H1 (cell line): Measurements from ENCODE around the gene ING4. TPM values are rescaled to one million over a fixed set of nuclear protein-coding genes. Genes with fewer than 3 reads are reported as not detected.

ENCODE experiments used
- CTCF ChIA-PET: fragments of 300-600 bp; sonication (Branson Sonifier 250); formaldehyde crosslinking; loops from one replicate; lab custom pipeline; 2021; ENCODE audit not compliant: partially characterized antibody; lab: Charles Lee
- POLR2A ChIA-PET: fragments of 300-600 bp; sonication (Branson Sonifier 250); formaldehyde crosslinking; loops from one replicate; lab custom pipeline; 2021; ENCODE audit warnings: inconsistent platforms; ENCODE audit not compliant: partially characterized antibody; lab: Charles Lee
- DNase-seq, 2 experiments: peaks; one replicate each; pipeline versions ENCODE4 v3.0.0 to v3.0.0-alpha.2; 2010 to 2022; ENCODE audit warnings: low spot score in 2 of 2, low read depth in 1 of 2, mixed read lengths in 1 of 2
- FAIRE-seq: peaks from 2 replicates; lab custom pipeline; 2011; peaks lifted over from hg19 to GRCh38; lab: Jason Lieb, UNC
- H2AFZ ChIP-seq: 2 replicates; pipeline ENCODE4 v1.8.1; 2012; ENCODE audit warnings: low read length, inconsistent platforms
- H2AK5ac ChIP-seq: 2 replicates; pipeline ENCODE4 v1.6.1; 2013; ENCODE audit warnings: low read depth, low read length
- H2BK120ac ChIP-seq: replicated peaks from 2 replicates; pipeline ENCODE3; 2013; ENCODE audit warnings: low read depth, low read length, inconsistent platforms
- H2BK12ac ChIP-seq: 2 replicates; pipeline ENCODE4 v1.6.1; 2013; ENCODE audit warnings: low read depth, low read length
- H2BK15ac ChIP-seq: 2 replicates; pipeline ENCODE4 v1.6.1; 2013; ENCODE audit warnings: low read length
- H2BK20ac ChIP-seq: 2 replicates; pipeline ENCODE4 v1.6.1; 2013; ENCODE audit warnings: low read length
- H2BK5ac ChIP-seq: 2 replicates; pipeline ENCODE4 v1.6.1; 2013; ENCODE audit warnings: low read depth, low read length
- H3K14ac ChIP-seq: 2 replicates; pipeline ENCODE4 v1.6.1; 2013; ENCODE audit warnings: inconsistent platforms; ENCODE audit not compliant: insufficient read length
- H3K18ac ChIP-seq: 2 replicates; pipeline ENCODE4 v1.6.1; 2013; ENCODE audit warnings: low read length; ENCODE audit errors: extremely low read depth
- H3K23ac ChIP-seq: 2 replicates; pipeline ENCODE4 v1.6.1; 2013; ENCODE audit warnings: inconsistent platforms; ENCODE audit not compliant: insufficient read length
- H3K23me2 ChIP-seq: 2 replicates; pipeline ENCODE4 v1.6.1; 2013; ENCODE audit warnings: low read depth, low read length
- H3K27ac ChIP-seq: 2 replicates; pipeline ENCODE4 v1.6.1; 2011; ENCODE audit warnings: low read depth, low read length, inconsistent platforms
- H3K27me3 ChIP-seq, 4 experiments: replicated peaks in 1 of 4; 1 replicate in 1 of 4; 2 replicates in 3 of 4; pipeline versions ENCODE4 v1.6.1 to v1.8.1; 2011 to 2013; ENCODE audit warnings: low read length in 3 of 4, mild to moderate bottlenecking in 3 of 4, inconsistent platforms in 2 of 4, mixed read lengths in 2 of 4, moderate library complexity in 1 of 4; ENCODE audit not compliant: control insufficient read depth in 3 of 4, insufficient read depth in 3 of 4; ENCODE audit errors: extremely low read depth in 1 of 4
- H3K36me3 ChIP-seq, 4 experiments: 2 replicates each; pipeline versions ENCODE4 v1.6.1 to v1.8.1; 2011 to 2013; ENCODE audit warnings: mild to moderate bottlenecking in 4 of 4, low read length in 3 of 4, moderate library complexity in 2 of 4, control low read depth in 1 of 4, inconsistent platforms in 1 of 4; ENCODE audit not compliant: insufficient read depth in 4 of 4, control insufficient read depth in 2 of 4
- H3K4ac ChIP-seq: replicated peaks from 2 replicates; pipeline ENCODE3; 2013; ENCODE audit warnings: low read length, low read depth, mixed read lengths, inconsistent platforms; ENCODE audit not compliant: insufficient read length
- H3K4me1 ChIP-seq, 4 experiments: replicated peaks in 1 of 4; 1 replicate in 1 of 4; 2 replicates in 3 of 4; pipeline versions ENCODE4 v1.6.1 to v1.8.1; 2011 to 2013; ENCODE audit warnings: low read length in 3 of 4, inconsistent platforms in 2 of 4, mixed read lengths in 1 of 4; ENCODE audit not compliant: insufficient read depth in 4 of 4, control insufficient read depth in 3 of 4
- H3K4me2 ChIP-seq, 2 experiments: 2 replicates each; pipeline versions ENCODE4 v1.6.1 to v1.8.1; 2011 to 2013; ENCODE audit warnings: low read depth in 2 of 2, low read length in 2 of 2, control low read depth in 1 of 2, inconsistent platforms in 1 of 2, mild to moderate bottlenecking in 1 of 2; ENCODE audit not compliant: insufficient read depth in 1 of 2
- H3K4me3 ChIP-seq, 4 experiments: fragments of 200-600, 300-600 bp in 1 of 4; sonication (generic), shearing (Covaris generic), sonication (Bioruptor Twin) in 1 of 4; 2 replicates each; pipeline versions ENCODE4 v1.5.1 to v1.8.1; 2011 to 2016; ENCODE audit warnings: low read length in 4 of 4, low read depth in 3 of 4, control low read depth in 2 of 4, inconsistent platforms in 2 of 4, mild to moderate bottlenecking in 2 of 4, mixed read lengths in 1 of 4, moderate library complexity in 1 of 4; ENCODE audit not compliant: insufficient read depth in 2 of 4; ENCODE audit errors: extremely low read depth in 1 of 4
- H3K56ac ChIP-seq: replicated peaks from 2 replicates; pipeline ENCODE3; 2013; ENCODE audit warnings: low read depth, mild to moderate bottlenecking, mixed read lengths, low read length, inconsistent platforms; ENCODE audit not compliant: insufficient read length
- H3K79me1 ChIP-seq: 2 replicates; pipeline ENCODE4 v1.6.1; 2013; ENCODE audit warnings: low read depth, low read length, control low read depth
- H3K79me2 ChIP-seq, 2 experiments: 2 replicates each; pipeline versions ENCODE4 v1.6.1 to v1.8.1; 2012 to 2013; ENCODE audit warnings: low read length in 2 of 2, mild to moderate bottlenecking in 2 of 2, inconsistent platforms in 1 of 2; ENCODE audit not compliant: insufficient read depth in 2 of 2, control insufficient read depth in 1 of 2
- H3K9ac ChIP-seq, 4 experiments: replicated peaks in 1 of 4; 1 replicate in 1 of 4; 2 replicates in 3 of 4; pipeline versions ENCODE4 v1.6.1 to v1.8.1; 2011 to 2013; ENCODE audit warnings: low read depth in 3 of 4, low read length in 3 of 4, control low read depth in 2 of 4, mild to moderate bottlenecking in 2 of 4, moderate library complexity in 2 of 4, inconsistent platforms in 1 of 4; ENCODE audit errors: extremely low read depth in 1 of 4
- H3K9me3 ChIP-seq, 2 experiments: 2 replicates each; pipeline versions ENCODE4 v1.6.1 to v1.8.1; 2012 to 2013; ENCODE audit warnings: mild to moderate bottlenecking in 2 of 2, moderate library complexity in 2 of 2, control low read depth in 1 of 2, inconsistent platforms in 1 of 2, low read depth in 1 of 2, low read length in 1 of 2, mixed read lengths in 1 of 2; ENCODE audit not compliant: insufficient read depth in 2 of 2
- H4K20me1 ChIP-seq, 2 experiments: replicated peaks in 1 of 2; 2 replicates each; pipeline versions ENCODE3 to v1.8.1; 2011 to 2013; ENCODE audit warnings: inconsistent platforms in 2 of 2, low read length in 2 of 2, mild to moderate bottlenecking in 1 of 2; ENCODE audit not compliant: insufficient read depth in 2 of 2, control insufficient read depth in 1 of 2
- H4K5ac ChIP-seq: 2 replicates; pipeline ENCODE4 v1.6.1; 2013; ENCODE audit warnings: low read length, low read depth, mixed read lengths, inconsistent platforms; ENCODE audit not compliant: insufficient read length
- H4K8ac ChIP-seq: 2 replicates; pipeline ENCODE4 v1.8.0; 2013; ENCODE audit warnings: mild to moderate bottlenecking, moderate library complexity, low read length, inconsistent platforms; ENCODE audit not compliant: insufficient read depth; ENCODE audit errors: extremely low read depth
- H4K91ac ChIP-seq: replicated peaks from 2 replicates; pipeline ENCODE3; 2013; ENCODE audit warnings: low read length, mixed read lengths, inconsistent platforms; ENCODE audit not compliant: insufficient read length
- BACH1 ChIP-seq: IDR thresholded peaks from 2 replicates; pipeline ENCODE4 v1.6.1; 2012; ENCODE audit warnings: low read length, improper control_type of control experiment
- CHD1 ChIP-seq: IDR thresholded peaks from 2 replicates; pipeline ENCODE4 v1.6.1; 2012; ENCODE audit warnings: low read depth, low read length, improper control_type of control experiment
- CREB1 ChIP-seq: IDR thresholded peaks from 2 replicates; pipeline ENCODE4 v1.6.1; 2012; ENCODE audit warnings: inconsistent platforms
- GTF2F1 ChIP-seq: IDR thresholded peaks from 2 replicates; pipeline ENCODE4 v1.6.1; 2012; ENCODE audit warnings: low read depth, low read length, improper control_type of control experiment, borderline replicate concordance
- SAP30 ChIP-seq: fragments of 300-600 bp; sonication (generic); IDR thresholded peaks from 2 replicates; pipeline ENCODE4 v1.7.1; 2012; ENCODE audit warnings: low read length, moderate library complexity, mild to moderate bottlenecking, inconsistent platforms; ENCODE audit not compliant: insufficient read depth, insufficient replicate concordance
- SIN3A ChIP-seq, 2 experiments: IDR thresholded peaks in 1 of 2; conservative IDR thresholded peaks in 1 of 2; 2 replicates each; pipeline ENCODE4 v1.6.1; 2011 to 2012; ENCODE audit warnings: low read length in 2 of 2, improper control_type of control experiment in 1 of 2, low read depth in 1 of 2, mild to moderate bottlenecking in 1 of 2
- SIX5 ChIP-seq: IDR thresholded peaks from 2 replicates; pipeline ENCODE4 v1.6.1; 2011; ENCODE audit warnings: mild to moderate bottlenecking, low read depth, low read length
- SP1 ChIP-seq: IDR thresholded peaks from 2 replicates; pipeline ENCODE4 v1.6.1; 2011; ENCODE audit warnings: low read depth, low read length
- TBP ChIP-seq: IDR thresholded peaks from 2 replicates; pipeline ENCODE4 v1.6.1; 2011; ENCODE audit warnings: low read depth, low read length, improper control_type of control experiment
- TEAD4 ChIP-seq: IDR thresholded peaks from 2 replicates; pipeline ENCODE4 v1.6.1; 2012; ENCODE audit warnings: low read depth, low read length, inconsistent platforms, mixed read lengths
- WGBS, 2 experiments: shearing (Covaris generic) in 1 of 2; methylation state at CpG; one replicate each; pipeline versions ENCODE4 v1.1.6 to v1.1.7; 2013 to 2015; ENCODE audit warnings: low lambda C conversion rate in 2 of 2, mixed read lengths in 2 of 2, inconsistent platforms in 1 of 2, low coverage in 1 of 2, missing lambda C conversion rate in 1 of 2; ENCODE audit not compliant: insufficient replicate concordance in 2 of 2, insufficient coverage in 1 of 2, insufficient read length in 1 of 2; ENCODE audit errors: extremely low coverage in 1 of 2, missing lambda C conversion rate in 1 of 2; 5-methylcytosine and 5-hydroxymethylcytosine counted together
- polyA plus RNA-seq, 7 experiments: library from polyadenylated mRNA; depleted of rRNA in 3 of 7; stranded (reverse) in 5 of 7; unstranded in 2 of 7; fragments of >200 nt in 5 of 7; fragments of 200-250 nt in 2 of 7; gene quantifications; 1 replicate in 5 of 7; 2 replicates in 1 of 7; 4 replicates in 1 of 7; pipeline versions ENCODE4 v1.2.1 to v1.2.3, GENCODE V29; 2011 to 2013; ENCODE audit warnings: missing spikeins in 2 of 7, mixed read lengths in 2 of 7
- total RNA-seq: library from RNA; stranded (reverse); fragmentation: NEBNext Ultra II Directional; extraction: Animal tissue kit (Norgen Biotek cat#: 25700); gene quantifications from 2 replicates; pipeline ENCODE4 v1.2.1, GENCODE V29; 2021

ING4 gene
- total and polyA plus RNA-seq, 2 of the 8 experiments (the other 6 are each of a cell fraction or from before 2014, with no cell fraction given): 22.9 to 28.6 TPM

DNA sequence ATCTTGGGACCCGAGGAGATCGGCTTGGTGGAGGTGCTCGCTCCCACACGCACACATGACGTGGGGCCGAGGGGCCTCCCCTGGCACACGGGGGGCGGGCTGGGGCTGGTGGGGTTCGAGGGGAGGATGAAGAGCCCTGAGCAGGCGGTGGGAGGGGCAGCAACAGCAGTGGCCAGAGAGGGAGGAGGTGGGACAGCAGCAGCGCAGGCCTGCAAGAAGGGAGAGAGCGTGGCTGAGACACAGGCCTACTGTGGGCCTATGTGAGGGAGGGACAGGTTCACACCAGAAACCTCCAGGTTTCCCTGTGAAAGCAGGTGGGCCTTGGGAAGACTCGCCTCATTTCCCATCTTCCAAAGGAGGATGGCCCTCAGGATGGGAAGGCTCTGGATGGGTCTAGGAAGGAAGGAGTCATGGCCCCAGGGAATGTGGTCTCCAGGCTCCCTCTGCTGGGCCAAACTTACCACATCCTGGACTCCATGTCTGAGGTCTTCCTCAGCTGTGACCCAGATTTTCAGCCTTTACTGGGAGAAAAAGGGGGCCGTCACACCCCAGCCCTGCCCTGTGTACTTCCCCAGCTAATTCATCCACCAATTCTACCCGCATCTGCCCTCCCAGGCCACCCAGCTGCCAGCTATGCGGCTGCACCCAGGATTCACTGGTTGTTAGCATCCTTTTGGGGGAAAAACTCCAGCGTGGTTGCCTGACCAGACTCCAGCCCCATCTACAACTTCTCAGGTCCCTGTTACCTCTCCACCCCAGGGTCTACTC, 34.8 kb upstream of the ING4 start:
- peaks cover 16% of the 10 kb centered on the region for H3K23me2 ChIP-seq
- 87% methylated on average over 13 of the region's 17 CpGs; no CpG with 5 or more reads in 1 of the 2 experiments for WGBS, 2 experiments
- no peak overlapping the region for H2BK12ac ChIP-seq
- peaks cover 0 to 16% (median 14%) of the 10 kb centered on the region in 4 experiments; a peak in 6 of 7 replicates for H3K27me3 ChIP-seq
- H2AFZ ChIP-seq: no peak overlapping the region
- peaks cover 0 to 3% (median 1%) of the 10 kb centered on the region in 4 experiments; a peak in 1 of 8 replicates for H3K36me3 ChIP-seq
- no peak overlapping the region for H2BK5ac ChIP-seq
- no peak overlapping the region for H3K18ac ChIP-seq
- no peaks in the 10 kb centered on the region for H4K20me1 ChIP-seq
- H3K27ac ChIP-seq: no peak overlapping the region
- no peak overlapping the region for H3K4ac ChIP-seq
- H3K56ac ChIP-seq: no peak overlapping the region
- H2BK15ac ChIP-seq: no peak overlapping the region
- DNase-seq (peak in 1 of 2 experiments; percentile 60), FAIRE-seq (no peak)
- no peak overlapping the region for H3K9ac ChIP-seq
- H3K79me2 ChIP-seq: no peaks in the 10 kb centered on the region
- peak overlapping the region in 1 of 4 experiments; percentile 7; a peak in 2 of 8 replicates for H3K4me3 ChIP-seq
- no peaks in the 10 kb centered on the region; the same call in 1 of the 2 replicates for H3K79me1 ChIP-seq
- H3K14ac ChIP-seq: no peak overlapping the region
- CTCF ChIA-PET: interaction anchor here (0.6 to 4.5 kb wide), 28 partner anchors 8 to 190 kb away, joined by 3 to 39 read pairs (median 4); partner anchors contain the start of genes ACRBP, COPS7A and ZNF384
- no peak overlapping the region for H2BK120ac ChIP-seq
- H4K8ac ChIP-seq: no peak overlapping the region
- H2BK20ac ChIP-seq: no peak overlapping the region
- H3K4me2 ChIP-seq: no peak overlapping the region
- H4K5ac ChIP-seq: no peak overlapping the region
- POLR2A ChIA-PET: interaction anchor here (0.6 to 3.1 kb wide), 8 partner anchors 9 to 164 kb away, joined by 3 to 32 read pairs (median 4); partner anchors contain the start of genes CDCA3, COPS7A, GAPDH and USP5
- no peak overlapping the region for H4K91ac ChIP-seq
- no peaks in the 10 kb centered on the region for H3K9me3 ChIP-seq
- H3K4me1 ChIP-seq: peaks cover 0 to 7% (median 4%) of the 10 kb centered on the region in 4 experiments; a peak in 3 of 7 replicates
- no peak overlapping the region for H2AK5ac ChIP-seq
- H3K23ac ChIP-seq: no peak overlapping the region
- TF ChIP-seq CREB1 (no peak), GTF2F1 (no peak), TBP (no peak), SP1 (no peak), BACH1 (no peak), TEAD4 (peak; percentile 55; the same call in 1 of the 2 replicates), CHD1 (no peak), SIX5 (no peak), SIN3A (conservative IDR thresholded peaks at IDR 0.05 in 1 of 2, IDR thresholded peaks at IDR 0.05 in 1 of 2; ENCODE audit: low read depth in 1 of 2, low read length in 2 of 2) (no peak), SAP30 (no peak)
